IPS-20b (cell line): ENCODE data around the gene USF3.

Experiments
- H3K27ac ChIP-seq: one replicate; pipeline ENCODE4 v1.5.1; 2013; ENCODE audit warnings: low read length
- H3K27me3 ChIP-seq: 2 replicates; pipeline ENCODE4 v1.6.1; 2013; ENCODE audit warnings: mild to moderate bottlenecking, low read length, inconsistent platforms; ENCODE audit not compliant: insufficient read depth
- H3K36me3 ChIP-seq: 2 replicates; pipeline ENCODE4 v1.6.1; 2013; ENCODE audit warnings: low read depth, mild to moderate bottlenecking, inconsistent platforms, low read length, moderate library complexity; ENCODE audit not compliant: insufficient read depth
- H3K4me1 ChIP-seq: 2 replicates; pipeline ENCODE4 v1.6.1; 2013; ENCODE audit warnings: mild to moderate bottlenecking, control low read depth, inconsistent platforms, low read length, moderate library complexity; ENCODE audit not compliant: insufficient read depth
- H3K4me3 ChIP-seq: 2 replicates; pipeline ENCODE4 v1.5.1; 2013; ENCODE audit warnings: mild to moderate bottlenecking, low read length, inconsistent platforms
- H3K9ac ChIP-seq: 2 replicates; pipeline ENCODE4 v1.6.1; 2013; ENCODE audit warnings: low read depth, mild to moderate bottlenecking, inconsistent platforms, low read length, moderate library complexity
- H3K9me3 ChIP-seq: 2 replicates; pipeline ENCODE4 v1.6.1; 2013; ENCODE audit warnings: mild to moderate bottlenecking, low read depth, low read length, inconsistent platforms; ENCODE audit not compliant: insufficient read depth

USF3 gene

DNA sequence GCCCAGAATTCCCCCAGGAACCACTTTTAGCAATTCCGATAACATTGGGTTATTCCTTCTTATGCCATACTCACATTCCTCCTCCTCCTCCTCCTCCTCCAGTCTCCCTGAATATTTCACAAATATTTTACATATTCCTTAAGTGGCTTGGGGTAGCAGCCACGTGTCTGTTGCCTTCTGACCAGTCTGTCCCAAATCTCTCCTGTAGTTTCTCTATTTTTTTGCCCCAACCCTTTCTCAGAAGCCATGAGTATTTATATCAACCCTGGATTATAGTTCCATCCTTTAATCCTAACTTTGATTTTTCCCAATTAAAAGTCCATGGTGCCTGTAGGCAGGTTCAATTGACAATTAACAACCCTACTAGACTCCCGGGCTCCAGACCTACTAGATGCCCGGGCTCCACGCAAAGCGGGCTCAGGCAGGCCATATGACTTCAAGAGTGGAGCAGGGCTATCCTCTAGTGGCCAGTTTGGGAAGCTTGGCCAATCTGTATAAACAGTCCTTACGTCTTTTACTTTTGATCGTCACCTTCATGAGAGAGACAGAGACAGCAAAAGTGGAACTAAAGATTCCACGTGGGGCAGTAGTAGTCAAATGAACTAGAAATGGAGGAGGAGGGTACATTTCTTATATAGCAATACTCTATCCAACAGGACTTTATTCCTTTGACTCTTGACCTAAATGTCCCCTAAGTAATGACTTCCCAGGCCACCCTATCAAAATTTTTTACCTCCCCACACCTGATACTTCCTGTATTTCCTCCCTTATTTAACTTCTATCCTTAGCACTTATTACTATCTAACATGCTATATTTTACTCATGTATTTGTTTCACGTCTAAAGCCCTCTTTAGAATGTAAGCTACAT lies 69.7 kb downstream of the USF3 start:
- H3K27me3 ChIP-seq = peaks cover 16% of the 10 kb centered on the region
- H3K4me3 ChIP-seq = no peak overlapping the region
- no peaks in the 10 kb centered on the region for H3K4me1 ChIP-seq
- H3K36me3 ChIP-seq = no peaks in the 10 kb centered on the region
- no peaks in the 10 kb centered on the region for H3K9me3 ChIP-seq
- no peak overlapping the region for H3K9ac ChIP-seq
- no peak overlapping the region for H3K27ac ChIP-seq

DNA sequence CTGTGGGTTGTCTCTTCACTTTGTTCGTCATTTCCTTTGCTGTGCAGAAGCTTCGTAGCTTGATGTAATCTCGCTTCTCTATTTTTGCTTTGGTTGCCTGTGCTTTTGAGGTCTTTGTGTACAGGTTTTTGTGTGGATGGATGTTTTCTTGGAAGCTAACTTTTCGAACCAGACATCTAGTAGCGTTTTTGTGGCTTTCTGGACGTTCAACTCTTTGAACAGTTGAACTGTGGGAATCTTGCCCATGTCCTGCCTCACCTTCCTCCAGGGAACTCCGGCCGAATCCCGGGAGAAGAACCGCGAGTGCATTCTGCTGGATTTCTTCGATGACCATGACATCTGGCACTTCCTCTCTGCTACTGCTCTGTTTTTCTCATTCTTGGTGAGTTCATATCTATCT lies 70.6 kb downstream of the USF3 start:
- Histone ChIP-seq H3K27ac (no peak overlapping the region), H3K27me3 (peaks cover 16% of the 10 kb centered on the region), H3K9me3 (no peaks in the 10 kb centered on the region), H3K9ac (no peak overlapping the region), H3K4me3 (no peak overlapping the region), H3K4me1 (no peaks in the 10 kb centered on the region), H3K36me3 (no peaks in the 10 kb centered on the region)

DNA sequence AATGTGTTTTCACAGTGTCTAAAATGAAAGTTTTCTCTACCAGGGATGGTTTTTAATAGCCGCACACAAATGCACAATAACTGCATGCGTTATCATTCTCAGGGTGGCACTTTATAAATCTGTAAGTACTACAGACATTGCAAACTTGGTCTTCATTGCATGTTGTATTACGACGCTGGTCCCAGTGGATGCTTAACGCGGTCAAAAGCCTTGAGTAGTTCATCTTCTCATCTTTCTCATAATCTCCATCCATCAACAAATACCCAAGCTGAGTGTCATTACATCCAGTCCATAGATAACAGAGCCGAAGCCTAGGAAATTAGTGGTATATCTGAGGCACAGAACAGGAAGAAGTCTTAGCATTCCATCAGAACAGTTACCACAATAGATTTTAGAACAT lies 72.6 kb downstream of the USF3 start:
- no peaks in the 10 kb centered on the region for H3K36me3 ChIP-seq
- no peaks in the 10 kb centered on the region for H3K4me1 ChIP-seq
- H3K9ac ChIP-seq = no peak overlapping the region
- H3K27ac ChIP-seq = no peak overlapping the region
- H3K4me3 ChIP-seq = no peak overlapping the region; the same call in 1 of the 2 replicates
- peaks cover 16% of the 10 kb centered on the region for H3K27me3 ChIP-seq
- H3K9me3 ChIP-seq = no peaks in the 10 kb centered on the region

DNA sequence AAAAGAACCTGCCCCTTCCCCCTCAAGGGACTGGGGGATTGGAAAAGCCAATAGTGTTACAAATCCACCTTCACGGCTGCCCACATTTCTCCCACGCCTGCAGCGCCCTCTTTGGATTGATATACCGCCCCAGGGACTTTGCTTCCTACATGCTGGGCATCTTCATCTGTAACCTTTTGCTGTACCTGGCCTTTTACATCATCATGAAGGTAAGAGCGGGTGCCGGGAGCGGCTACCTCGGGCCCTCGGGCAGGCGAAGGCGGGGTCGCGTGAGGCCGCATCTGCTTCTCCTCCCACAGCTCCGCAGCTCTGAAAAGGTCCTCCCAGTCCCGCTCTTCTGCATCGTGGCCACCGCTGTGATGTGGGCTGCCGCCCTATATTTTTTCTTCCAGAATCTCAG lies 73.1 kb downstream of the USF3 start:
- no peaks in the 10 kb centered on the region for H3K9me3 ChIP-seq
- H3K4me1 ChIP-seq = no peaks in the 10 kb centered on the region
- H3K36me3 ChIP-seq = no peaks in the 10 kb centered on the region
- peaks cover 16% of the 10 kb centered on the region for H3K27me3 ChIP-seq
- no peak overlapping the region; the same call in 1 of the 2 replicates for H3K4me3 ChIP-seq
- no peak overlapping the region for H3K27ac ChIP-seq
- H3K9ac ChIP-seq = no peak overlapping the region

DNA sequence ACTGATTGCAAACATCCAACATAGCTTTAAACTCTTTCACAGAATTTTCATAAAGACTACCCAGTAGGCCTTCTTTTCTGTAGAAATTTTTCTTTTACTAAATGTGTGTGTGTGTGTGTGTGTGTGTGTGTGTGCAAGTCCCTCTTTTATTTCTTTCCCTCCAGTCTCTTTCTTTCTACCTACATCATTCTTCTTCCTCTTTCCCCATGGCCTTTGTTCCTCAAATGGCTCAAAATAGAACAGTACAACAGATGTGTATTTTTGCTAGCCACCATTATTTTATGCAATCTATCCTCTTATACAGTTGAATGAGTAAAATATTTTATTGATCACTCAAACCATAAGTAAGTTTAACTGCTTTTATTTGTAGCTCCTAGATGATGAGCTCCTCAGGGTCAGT lies 76.4 kb downstream of the USF3 start:
- no peaks in the 10 kb centered on the region for H3K36me3 ChIP-seq
- H3K9me3 ChIP-seq = no peaks in the 10 kb centered on the region
- no peak overlapping the region for H3K4me3 ChIP-seq
- H3K27ac ChIP-seq = no peak overlapping the region
- no peak overlapping the region for H3K9ac ChIP-seq
- H3K27me3 ChIP-seq = peaks cover 16% of the 10 kb centered on the region
- no peaks in the 10 kb centered on the region for H3K4me1 ChIP-seq

DNA sequence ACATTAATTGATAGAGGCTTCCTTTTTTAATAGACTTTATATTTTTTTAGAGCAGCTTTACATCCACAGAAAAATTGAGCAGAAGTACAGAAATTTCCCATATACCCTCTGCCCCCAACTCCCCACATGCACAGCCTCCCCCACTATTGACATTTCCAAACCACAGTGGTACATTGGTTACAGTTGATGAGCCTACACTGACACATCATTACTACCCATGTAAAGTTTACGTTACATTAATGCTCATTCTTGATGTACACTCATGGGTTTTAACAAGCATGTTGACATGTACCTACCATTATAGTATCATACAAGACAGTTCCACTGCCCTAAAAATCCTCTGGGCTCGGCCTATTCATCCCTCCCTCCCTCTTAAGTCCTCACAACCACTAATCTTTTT lies 78.7 kb downstream of the USF3 start:
- Histone ChIP-seq H3K36me3 (no peaks in the 10 kb centered on the region), H3K4me3 (no peak overlapping the region), H3K27me3 (no peaks in the 10 kb centered on the region), H3K4me1 (no peaks in the 10 kb centered on the region), H3K9ac (no peak overlapping the region), H3K9me3 (no peaks in the 10 kb centered on the region), H3K27ac (no peak overlapping the region)

DNA sequence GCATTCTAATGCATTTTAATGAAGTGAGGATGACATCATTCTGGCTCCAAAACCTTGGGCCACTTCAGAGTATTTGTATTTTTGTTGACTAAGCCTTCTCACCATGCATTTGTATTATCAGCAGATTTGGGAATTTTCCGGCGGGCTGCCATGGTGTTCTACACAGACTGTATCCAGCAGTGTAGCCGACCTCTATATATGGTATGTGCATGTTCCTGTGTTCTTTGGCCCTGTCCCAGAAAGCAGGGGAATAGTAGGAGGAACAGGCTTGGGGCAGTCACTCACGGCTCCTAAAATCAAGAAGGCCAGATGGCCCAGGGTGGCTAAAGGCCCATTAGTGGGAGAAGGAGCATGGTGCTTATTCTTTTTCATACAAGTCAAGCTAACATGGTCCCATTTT lies 80.5 kb downstream of the USF3 start:
- no peak overlapping the region for H3K27ac ChIP-seq
- no peaks in the 10 kb centered on the region for H3K27me3 ChIP-seq
- no peaks in the 10 kb centered on the region for H3K4me1 ChIP-seq
- H3K36me3 ChIP-seq = no peaks in the 10 kb centered on the region
- no peak overlapping the region for H3K4me3 ChIP-seq
- H3K9ac ChIP-seq = no peak overlapping the region
- no peaks in the 10 kb centered on the region for H3K9me3 ChIP-seq

DNA sequence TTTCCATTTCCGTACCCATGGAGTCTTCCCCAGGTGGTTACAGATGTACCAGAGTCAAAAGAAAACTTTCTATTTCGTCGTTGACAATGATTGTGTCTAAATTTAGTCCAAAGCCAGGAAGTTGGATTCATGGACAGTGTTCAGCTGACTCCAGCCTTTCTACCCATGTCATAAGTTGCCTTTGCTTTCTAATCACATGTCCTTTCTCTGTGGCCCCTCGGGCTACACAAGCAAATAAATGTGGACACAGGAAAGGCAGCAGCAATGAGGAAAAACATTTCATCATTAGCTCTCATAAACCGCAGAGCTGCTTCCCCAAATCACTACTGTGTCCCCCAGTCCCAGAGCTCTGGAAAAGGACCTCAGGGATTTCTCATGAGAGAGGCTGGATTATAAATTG lies 82.0 kb downstream of the USF3 start:
- no peaks in the 10 kb centered on the region for H3K4me1 ChIP-seq
- no peaks in the 10 kb centered on the region for H3K27me3 ChIP-seq
- no peak overlapping the region for H3K9ac ChIP-seq
- H3K27ac ChIP-seq = no peak overlapping the region
- no peaks in the 10 kb centered on the region for H3K9me3 ChIP-seq
- H3K36me3 ChIP-seq = no peaks in the 10 kb centered on the region
- H3K4me3 ChIP-seq = no peak overlapping the region

DNA sequence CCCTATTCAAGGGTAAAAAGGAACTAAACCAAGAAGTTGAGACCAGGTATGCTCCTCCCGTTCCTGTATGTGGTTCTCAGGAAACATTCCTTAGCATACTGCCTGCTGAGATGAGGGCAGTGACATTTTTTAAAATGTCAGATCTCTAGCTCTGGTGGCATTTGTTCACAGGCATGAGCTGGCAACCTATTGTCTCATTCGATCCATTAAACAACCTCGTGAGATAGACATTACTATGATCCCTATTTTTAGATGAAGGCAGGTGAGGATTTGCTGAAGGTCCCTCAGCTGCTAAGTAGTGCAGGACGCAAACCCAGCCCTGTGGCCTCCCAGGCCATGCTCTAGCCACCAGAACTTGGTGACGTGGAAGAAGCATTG lies 89.2 kb downstream of the USF3 start:
- Histone ChIP-seq H3K4me1 (peaks cover 18% of the 10 kb centered on the region; the same call in 1 of the 2 replicates), H3K9ac (no peak overlapping the region), H3K27ac (no peak overlapping the region), H3K27me3 (no peaks in the 10 kb centered on the region), H3K36me3 (no peaks in the 10 kb centered on the region), H3K9me3 (no peaks in the 10 kb centered on the region), H3K4me3 (no peak overlapping the region)

DNA sequence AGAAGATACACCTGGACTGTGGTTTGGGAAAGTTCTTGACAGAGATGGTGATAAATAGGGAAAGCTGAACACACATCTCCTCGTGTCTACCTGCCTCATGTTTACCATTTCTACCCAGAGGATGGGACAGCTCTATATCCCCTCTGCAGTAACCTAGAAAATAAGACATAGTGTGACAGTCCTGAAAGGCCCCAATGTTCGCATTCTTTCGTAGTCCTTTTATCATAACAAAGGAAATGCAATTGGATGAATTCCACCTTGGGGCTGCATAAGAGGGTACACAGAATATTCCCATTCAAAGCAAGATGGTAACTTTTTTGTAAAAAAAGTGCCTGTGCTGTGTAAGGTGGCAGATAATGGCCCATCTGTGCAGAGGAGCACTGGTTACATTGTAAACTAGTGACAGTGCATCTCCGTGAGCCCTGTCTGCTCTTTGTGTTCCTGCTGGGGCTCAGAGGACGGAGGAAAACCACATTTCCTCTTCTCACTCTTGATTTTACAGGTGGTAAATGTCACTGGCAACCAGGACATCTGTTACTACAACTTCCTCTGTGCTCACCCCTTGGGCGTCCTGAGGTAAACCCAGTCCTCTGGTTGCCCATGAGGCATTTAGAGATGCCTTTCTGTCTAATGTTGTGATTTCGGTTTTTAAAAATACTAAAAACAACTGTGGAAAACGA lies 89.8 kb downstream of the USF3 start:
- Histone ChIP-seq H3K27me3 (no peaks in the 10 kb centered on the region), H3K4me1 (peaks cover 18% of the 10 kb centered on the region; the same call in 1 of the 2 replicates), H3K36me3 (no peaks in the 10 kb centered on the region), H3K4me3 (no peak overlapping the region), H3K27ac (no peak overlapping the region), H3K9ac (no peak overlapping the region), H3K9me3 (no peaks in the 10 kb centered on the region)

DNA sequence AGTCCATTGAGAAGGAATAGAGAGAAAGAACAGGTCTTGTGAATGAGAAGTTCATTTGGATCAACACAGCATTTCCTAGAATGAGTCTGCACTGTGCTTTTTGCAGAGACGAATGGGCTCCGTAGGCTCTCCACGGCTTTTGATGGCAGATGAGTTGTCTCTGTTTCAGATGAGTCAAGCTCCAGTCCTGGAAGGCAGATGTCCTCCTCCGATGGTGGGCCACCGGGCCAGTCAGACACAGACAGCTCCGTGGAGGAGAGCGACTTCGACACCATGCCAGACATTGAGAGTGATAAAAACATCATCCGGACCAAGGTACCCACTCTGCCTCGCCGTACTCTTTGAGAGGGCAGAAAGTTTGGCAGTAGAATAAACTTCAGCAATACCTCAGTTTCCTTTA lies 93.6 kb downstream of the USF3 start:
- H3K27me3 ChIP-seq = no peaks in the 10 kb centered on the region
- no peak overlapping the region for H3K27ac ChIP-seq
- no peaks in the 10 kb centered on the region for H3K9me3 ChIP-seq
- H3K4me3 ChIP-seq = no peak overlapping the region
- peaks cover 18% of the 10 kb centered on the region; the same call in 1 of the 2 replicates for H3K4me1 ChIP-seq
- H3K36me3 ChIP-seq = no peaks in the 10 kb centered on the region
- no peak overlapping the region for H3K9ac ChIP-seq

DNA sequence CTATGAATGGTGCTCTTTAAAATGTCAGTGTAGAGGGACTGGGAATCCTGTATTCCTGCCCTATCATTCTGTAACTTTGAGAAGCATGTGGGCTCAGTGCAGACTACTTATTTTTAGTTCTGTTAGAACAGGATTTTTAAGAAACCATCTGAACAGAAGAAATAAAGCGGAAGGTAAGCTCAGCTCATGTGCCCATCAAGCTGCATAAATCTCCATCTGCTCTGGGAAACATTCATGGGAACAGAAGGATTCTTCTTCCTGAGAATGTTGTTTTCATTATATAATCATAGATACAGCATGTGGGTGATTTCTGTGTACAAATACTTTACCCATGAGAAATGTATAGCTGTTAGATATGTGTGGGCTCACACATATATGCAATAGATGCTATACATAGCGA lies 94.2 kb downstream of the USF3 start:
- Histone ChIP-seq H3K9ac (no peak overlapping the region), H3K36me3 (no peaks in the 10 kb centered on the region), H3K27ac (no peak overlapping the region), H3K4me1 (peaks cover 15% of the 10 kb centered on the region; the same call in 1 of the 2 replicates), H3K27me3 (no peaks in the 10 kb centered on the region), H3K9me3 (no peaks in the 10 kb centered on the region), H3K4me3 (no peak overlapping the region)
